GM21717 (cell line): ENCODE results near the gene MRPL3.

Source experiments
- ATAC-seq: cut with Tn5 transposase; IDR thresholded peaks from one replicate; pipeline ENCODE4 v1.9.1; 2021; ENCODE audit warnings: mild to moderate bottlenecking, moderate library complexity; ENCODE audit not compliant: unreplicated experiment

Gene MRPL3

DNA sequence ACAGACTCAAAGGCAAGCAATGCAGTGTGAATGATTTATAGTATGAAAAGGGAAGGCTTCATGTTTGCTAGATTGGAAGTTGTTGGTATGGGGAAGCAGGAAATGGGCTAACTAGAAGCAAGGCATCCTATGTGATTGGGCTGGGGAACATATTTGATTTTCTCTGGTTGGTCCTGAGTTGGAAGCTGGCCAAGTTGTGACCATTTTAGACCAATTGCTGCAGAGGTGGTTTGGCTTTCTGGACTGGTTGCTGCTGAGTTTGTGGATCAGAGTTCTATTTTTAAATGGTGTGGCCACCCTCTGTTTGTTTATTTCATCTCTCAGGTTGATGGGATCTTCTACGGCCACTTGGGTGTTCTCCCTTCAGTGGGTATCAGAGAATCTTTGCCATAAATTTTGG lies 81.5 kb downstream of the MRPL3 start:
- no peak for ATAC-seq

GRCh38 chr3:131417751-131418150 lies 85.0 kb downstream of the MRPL3 start:
- ATAC-seq = no peak
